GM12878 (cell line): ENCODE data around the gene CEACAM6. TPM values are rescaled to one million over a fixed set of nuclear protein-coding genes. Genes with fewer than 3 reads are reported as not detected.

Experiments
- BCL3 ChIP-seq: IDR thresholded peaks from 2 replicates; pipeline ENCODE4 v1.6.1; 2011; ENCODE audit warnings: borderline replicate concordance, low read depth, mild to moderate bottlenecking, moderate library complexity, low read length; ENCODE audit not compliant: insufficient read depth, poor library complexity, severe bottlenecking
- BHLHE40 ChIP-seq, 2 experiments: fragments of 450-650 bp in 1 of 2; IDR thresholded peaks; 2 replicates each; pipeline ENCODE4 v1.6.1; 2011 to 2017; ENCODE audit warnings: low read depth in 2 of 2, borderline replicate concordance in 1 of 2, improper control_type of control experiment in 1 of 2, low read length in 1 of 2, mild to moderate bottlenecking in 1 of 2
- CEBPB ChIP-seq, 2 experiments: fragments of 150-350 bp in 1 of 2; IDR thresholded peaks; 2 replicates each; pipeline ENCODE4 v1.6.1; 2012 to 2014; ENCODE audit warnings: low read depth in 2 of 2, low read length in 2 of 2, borderline replicate concordance in 1 of 2, inconsistent platforms in 1 of 2
- CHD2 ChIP-seq: IDR thresholded peaks from 2 replicates; pipeline ENCODE4 v1.6.1; 2011; ENCODE audit warnings: low read depth, low read length, improper control_type of control experiment, borderline replicate concordance
- CREM ChIP-seq: IDR thresholded peaks from 2 replicates; pipeline ENCODE4 v1.6.1; 2014; ENCODE audit warnings: antibody characterized with exemption, low read depth
- ETV6 ChIP-seq, 2 experiments: fragments of 450-650 bp in 1 of 2; IDR thresholded peaks in 1 of 2; conservative IDR thresholded peaks in 1 of 2; 2 replicates each; pipeline ENCODE4 v1.6.1; 2014; ENCODE audit warnings: antibody characterized with exemption in 1 of 2, borderline replicate concordance in 1 of 2, low read depth in 1 of 2, mild to moderate bottlenecking in 1 of 2, moderate library complexity in 1 of 2
- FOXM1 ChIP-seq: IDR thresholded peaks from 2 replicates; pipeline ENCODE4 v1.6.1; 2012; ENCODE audit warnings: low read depth, mild to moderate bottlenecking, inconsistent platforms, low read length, moderate library complexity
- HCFC1 ChIP-seq: fragments of 150-350 bp; IDR thresholded peaks from 2 replicates; pipeline ENCODE4 v1.6.1; 2014; ENCODE audit warnings: low read length
- IKZF2 ChIP-seq, 2 experiments: fragments of 450-650 bp; IDR thresholded peaks; 2 replicates each; pipeline ENCODE4 v1.6.1; 2017; ENCODE audit warnings: mild to moderate bottlenecking in 2 of 2, moderate library complexity in 2 of 2
- JUNB ChIP-seq: IDR thresholded peaks from 2 replicates; pipeline ENCODE4 v1.6.1; 2016; ENCODE audit warnings: antibody characterized with exemption, mild to moderate bottlenecking
- KAT2A ChIP-seq: conservative IDR thresholded peaks from 2 replicates; pipeline ENCODE4 v1.6.1; 2011; ENCODE audit warnings: low read depth, low read length; ENCODE audit not compliant: control insufficient read depth
- MEF2B ChIP-seq: fragments of 450-650 bp; IDR thresholded peaks from 2 replicates; pipeline ENCODE4 v1.6.1; 2018; ENCODE audit warnings: mild to moderate bottlenecking, moderate library complexity; ENCODE audit not compliant: partially characterized antibody, poor library complexity, severe bottlenecking
- NBN ChIP-seq: fragments of 450-650 bp; IDR thresholded peaks from 2 replicates; pipeline ENCODE4 v1.6.1; 2016
- POLR2A ChIP-seq: IDR thresholded peaks from 2 replicates; pipeline ENCODE4 v1.6.1; 2011; ENCODE audit warnings: low read depth, mild to moderate bottlenecking, low read length
- RB1 ChIP-seq: fragments of 450-650 bp; formaldehyde crosslinking; IDR thresholded peaks from 2 replicates; pipeline ENCODE4 v1.6.1; 2017; ENCODE audit warnings: mild to moderate bottlenecking, borderline replicate concordance
- RELA ChIP-seq: fragments of 450-650 bp; IDR thresholded peaks from 2 replicates; pipeline ENCODE4 v1.8.0; 2014; ENCODE audit warnings: borderline replicate concordance; ENCODE audit not compliant: partially characterized antibody
- SKIL ChIP-seq: fragments of 450-650 bp; IDR thresholded peaks from 2 replicates; pipeline ENCODE4 v1.6.1; 2017; ENCODE audit warnings: mild to moderate bottlenecking, low read depth, inconsistent platforms; ENCODE audit not compliant: poor library complexity, severe bottlenecking
- SMARCA5 ChIP-seq: fragments of 450-650 bp; IDR thresholded peaks from 2 replicates; pipeline ENCODE4 v1.6.1; 2017; ENCODE audit warnings: mild to moderate bottlenecking
- TCF7 ChIP-seq: IDR thresholded peaks from 2 replicates; pipeline ENCODE4 v1.6.1; 2014; ENCODE audit warnings: antibody characterized with exemption, borderline replicate concordance
- ZNF384 ChIP-seq: IDR thresholded peaks from 2 replicates; pipeline ENCODE4 v1.6.1; 2012; ENCODE audit warnings: low read depth, mild to moderate bottlenecking, low read length, improper control_type of control experiment, borderline replicate concordance
- polyA plus RNA-seq, 11 experiments: library from polyadenylated mRNA; depleted of rRNA in 4 of 11; unstranded in 6 of 11; stranded (reverse) in 5 of 11; fragments of >200 nt; fragmentation: Nextera tagmentation in 4 of 11; fragmentation: Illumina TruSeq in 1 of 11; extraction: Ambion mirVana in 4 of 11; extraction: Trizol in 1 of 11; gene quantifications; 1 replicate in 1 of 11; 2 replicates in 10 of 11; pipeline versions ENCODE4 v1.2.1 to v1.2.3, GENCODE V29; 2011 to 2016; ENCODE audit warnings: inconsistent platforms in 2 of 11, missing spikeins in 2 of 11, low read depth in 1 of 11
- total RNA-seq, 4 experiments: library from RNA; depleted of rRNA in 3 of 4; stranded (reverse); fragments of >200 nt in 3 of 4; fragmentation: Illumina TruSeq in 1 of 4; extraction: Trizol in 1 of 4; gene quantifications; 2 replicates each; pipeline versions ENCODE4 v1.2.1 to v1.2.3, GENCODE V29; 2013 to 2021
- TF ChIP-seq, protein P1 (sequence below): fragments of 450-650 bp; IDR thresholded peaks from 2 replicates; pipeline ENCODE4 v1.6.1; 2017; ENCODE audit warnings: borderline replicate concordance
- TF ChIP-seq, protein P2 (sequence below): IDR thresholded peaks from 2 replicates; pipeline ENCODE4 v1.6.1; 2011; ENCODE audit warnings: low read depth, low read length, improper control_type of control experiment, borderline replicate concordance
- TF ChIP-seq, protein P3 (sequence below): fragments of 450-650 bp; IDR thresholded peaks from 2 replicates; pipeline ENCODE4 v1.6.1; 2016; ENCODE audit warnings: mild to moderate bottlenecking

The CEACAM6 gene
- total and polyA plus RNA-seq, 10 of the 15 experiments (the other 5 are each of a cell fraction or from before 2014, with no cell fraction given), result 0.26 TPM; not detected in 9

GRCh38 chr19:41795031-41795461 lies 39.7 kb downstream of the CEACAM6 start (continued):
- TF ChIP-seq, protein P1, sequence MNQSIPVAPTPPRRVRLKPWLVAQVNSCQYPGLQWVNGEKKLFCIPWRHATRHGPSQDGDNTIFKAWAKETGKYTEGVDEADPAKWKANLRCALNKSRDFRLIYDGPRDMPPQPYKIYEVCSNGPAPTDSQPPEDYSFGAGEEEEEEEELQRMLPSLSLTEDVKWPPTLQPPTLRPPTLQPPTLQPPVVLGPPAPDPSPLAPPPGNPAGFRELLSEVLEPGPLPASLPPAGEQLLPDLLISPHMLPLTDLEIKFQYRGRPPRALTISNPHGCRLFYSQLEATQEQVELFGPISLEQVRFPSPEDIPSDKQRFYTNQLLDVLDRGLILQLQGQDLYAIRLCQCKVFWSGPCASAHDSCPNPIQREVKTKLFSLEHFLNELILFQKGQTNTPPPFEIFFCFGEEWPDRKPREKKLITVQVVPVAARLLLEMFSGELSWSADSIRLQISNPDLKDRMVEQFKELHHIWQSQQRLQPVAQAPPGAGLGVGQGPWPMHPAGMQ, result peak; percentile 7; the same call in 1 of the 2 replicates
- TF ChIP-seq FOXM1 (no peak), CREM (no peak), SMARCA5 (no peak), HCFC1 (no peak), RB1 (no peak), BCL3 (no peak), BHLHE40 (IDR thresholded peaks at IDR 0.05; ENCODE audit: borderline replicate concordance in 1 of 2, low read depth in 2 of 2, low read length in 1 of 2) (peak in 1 of 2 experiments; percentile 45; a peak in 1 of 4 replicates), TCF7 (no peak), CHD2 (no peak), RELA (no peak), MEF2B (no peak), POLR2A (no peak), ETV6 (conservative IDR thresholded peaks at IDR 0.05 in 1 of 2, IDR thresholded peaks at IDR 0.05 in 1 of 2; ENCODE audit: borderline replicate concordance in 1 of 2, low read depth in 1 of 2) (no peak), ZNF384 (no peak), KAT2A (no peak), IKZF2 (IDR thresholded peaks at IDR 0.05) (peak; percentile 78 to 79), NBN (peak; percentile 43; the same call in 1 of the 2 replicates), CEBPB (IDR thresholded peaks at IDR 0.05; ENCODE audit: borderline replicate concordance in 1 of 2, low read depth in 2 of 2, low read length in 2 of 2) (no peak), SKIL (no peak), JUNB (no peak)
- TF ChIP-seq, protein P2, sequence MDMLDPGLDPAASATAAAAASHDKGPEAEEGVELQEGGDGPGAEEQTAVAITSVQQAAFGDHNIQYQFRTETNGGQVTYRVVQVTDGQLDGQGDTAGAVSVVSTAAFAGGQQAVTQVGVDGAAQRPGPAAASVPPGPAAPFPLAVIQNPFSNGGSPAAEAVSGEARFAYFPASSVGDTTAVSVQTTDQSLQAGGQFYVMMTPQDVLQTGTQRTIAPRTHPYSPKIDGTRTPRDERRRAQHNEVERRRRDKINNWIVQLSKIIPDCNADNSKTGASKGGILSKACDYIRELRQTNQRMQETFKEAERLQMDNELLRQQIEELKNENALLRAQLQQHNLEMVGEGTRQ, result no peak
- TF ChIP-seq, protein P3, sequence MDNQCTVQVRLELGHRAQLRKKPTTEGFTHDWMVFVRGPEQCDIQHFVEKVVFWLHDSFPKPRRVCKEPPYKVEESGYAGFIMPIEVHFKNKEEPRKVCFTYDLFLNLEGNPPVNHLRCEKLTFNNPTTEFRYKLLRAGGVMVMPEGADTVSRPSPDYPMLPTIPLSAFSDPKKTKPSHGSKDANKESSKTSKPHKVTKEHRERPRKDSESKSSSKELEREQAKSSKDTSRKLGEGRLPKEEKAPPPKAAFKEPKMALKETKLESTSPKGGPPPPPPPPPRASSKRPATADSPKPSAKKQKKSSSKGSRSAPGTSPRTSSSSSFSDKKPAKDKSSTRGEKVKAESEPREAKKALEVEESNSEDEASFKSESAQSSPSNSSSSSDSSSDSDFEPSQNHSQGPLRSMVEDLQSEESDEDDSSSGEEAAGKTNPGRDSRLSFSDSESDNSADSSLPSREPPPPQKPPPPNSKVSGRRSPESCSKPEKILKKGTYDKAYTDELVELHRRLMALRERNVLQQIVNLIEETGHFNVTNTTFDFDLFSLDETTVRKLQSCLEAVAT, result peak; percentile 29; the same call in 1 of the 2 replicates
